HL-60 (cell line): Measurements from ENCODE around the gene CDYL.

Source experiments
- DNase-seq, 2 experiments: peaks; one replicate each; pipeline ENCODE4 v3.0.0-alpha.2; 2010 to 2020; ENCODE audit warnings: low read depth in 1 of 2, low spot score in 1 of 2
- H3K27ac ChIP-seq: fragments of 250-450 bp; sonication (Bioruptor Pico); replicated peaks from 2 replicates; pipeline ENCODE4 v1.5.1; 2020; ENCODE audit warnings: mild to moderate bottlenecking, moderate library complexity
- H3K27me3 ChIP-seq: fragments of 250-450 bp; sonication (Bioruptor Pico); 2 replicates; pipeline ENCODE4 v1.5.1; 2021; ENCODE audit warnings: mild to moderate bottlenecking, moderate library complexity; ENCODE audit not compliant: insufficient read depth, poor library complexity, severe bottlenecking
- H3K4me3 ChIP-seq: replicated peaks from 2 replicates; pipeline ENCODE4 v1.5.1; 2011; ENCODE audit warnings: mild to moderate bottlenecking, control low read depth, low read length; ENCODE audit not compliant: insufficient read depth
- CTCF ChIP-seq: IDR thresholded peaks from one replicate; pipeline ENCODE4 v1.5.1; 2011; ENCODE audit warnings: low read length, control low read depth, inconsistent platforms; ENCODE audit not compliant: insufficient read depth
- GABPA ChIP-seq: IDR thresholded peaks from 2 replicates; pipeline ENCODE4 v1.6.1; 2012; ENCODE audit warnings: low read depth
- POLR2AphosphoS5 ChIP-seq: IDR thresholded peaks from 2 replicates; pipeline ENCODE4 v1.6.1; 2012; ENCODE audit warnings: low read depth
- REST ChIP-seq: IDR thresholded peaks from 2 replicates; pipeline ENCODE4 v1.6.1; 2012; ENCODE audit warnings: low read depth; ENCODE audit not compliant: insufficient replicate concordance
- SPI1 ChIP-seq: IDR thresholded peaks from 2 replicates; pipeline ENCODE4 v1.6.1; 2012; ENCODE audit warnings: low read depth, mild to moderate bottlenecking, borderline replicate concordance

Gene CDYL

GRCh38 chr6:4890627-4891026 lies 114.4 kb downstream of the CDYL start:
- TF ChIP-seq GABPA (no peak), POLR2AphosphoS5 (no peak), SPI1 (no peak), REST (no peak), CTCF (no peak)
- Histone ChIP-seq H3K27me3 (no peaks in the 10 kb centered on the region), H3K4me3 (no peak overlapping the region), H3K27ac (no peak overlapping the region)
- DNase-seq: no peak

GRCh38 chr6:4891141-4891540 lies 114.9 kb downstream of the CDYL start:
- Histone ChIP-seq H3K27ac (no peak overlapping the region), H3K4me3 (no peak overlapping the region), H3K27me3 (no peaks in the 10 kb centered on the region)
- TF ChIP-seq POLR2AphosphoS5: no peak
- TF ChIP-seq REST: no peak
- no peak for TF ChIP-seq GABPA
- no peak for TF ChIP-seq CTCF
- no peak for TF ChIP-seq SPI1
- DNase-seq: no peak

- H3K27me3 ChIP-seq: no peaks in the 10 kb centered on the region
- H3K27ac ChIP-seq: no peak overlapping the region
- H3K4me3 ChIP-seq: no peak overlapping the region
- TF ChIP-seq SPI1 (no peak), CTCF (no peak), GABPA (no peak), REST (no peak), POLR2AphosphoS5 (no peak)
- no peak for DNase-seq
Measured at GRCh38 chr6:4892785-4893485, 116.7 kb downstream of the CDYL start.
